HepG2 (cell line): ENCODE data around the gene SYT1. TPM values are rescaled to one million over a fixed set of nuclear protein-coding genes. Genes with fewer than 3 reads are reported as not detected.

ENCODE experiments used
- ATAC-seq: fragments of 200-7000 bp; cut with Tn5 transposase; 3 replicates; pipeline ENCODE4 v1.9.1; 2020; ENCODE audit warnings: mild to moderate bottlenecking, moderate library complexity
- BruUV-seq: library from RNA; stranded (reverse); fragments of 400-500 nt; replicated peaks from 2 replicates; lab custom pipeline; 2021; lab: Mats Ljungman, UMichigan
- CTCF ChIA-PET: fragments of 300-600 bp; formaldehyde crosslinking; extraction: SDS; loops from one replicate; lab custom pipeline; 2021; ENCODE audit warnings: low total read pairs, inconsistent platforms, low intra/inter-chr PET ratio; lab: Yijun Ruan, JAX
- POLR2A ChIA-PET: fragments of 350-600 bp; sonication (Branson Sonifier 250); formaldehyde crosslinking; loops from one replicate; lab custom pipeline; 2020; ENCODE audit warnings: antibody characterized with exemption, inconsistent platforms; lab: Yijun Ruan, JAX
- DNase-seq: peaks from one replicate; pipeline ENCODE4 v3.0.0-alpha.2; 2015; ENCODE audit warnings: low spot score
- FAIRE-seq: peaks from 3 replicates; lab custom pipeline; 2011; peaks lifted over from hg19 to GRCh38; lab: Jason Lieb, UNC
- H2AFZ ChIP-seq: one replicate; pipeline ENCODE4 v1.6.1; 2011; ENCODE audit warnings: low read length, inconsistent platforms
- H3K27ac ChIP-seq: fragments of 300-600 bp; 3 replicates; pipeline ENCODE4 v1.8.0; 2011; ENCODE audit warnings: mixed run types, mild to moderate bottlenecking, mixed read lengths, low read length, inconsistent platforms; ENCODE audit not compliant: insufficient read depth; ENCODE audit errors: extremely low read length
- H3K27me3 ChIP-seq, 2 experiments: fragments of 200-600 bp in 1 of 2; 2 replicates in 1 of 2; 3 replicates in 1 of 2; pipeline versions ENCODE4 v1.6.0 to v1.8.0; 2011; ENCODE audit warnings: low read length in 2 of 2, mild to moderate bottlenecking in 2 of 2, moderate library complexity in 2 of 2, inconsistent platforms in 1 of 2; ENCODE audit not compliant: insufficient read depth in 2 of 2, control insufficient read depth in 1 of 2
- H3K36me3 ChIP-seq, 2 experiments: fragments of 200-600 bp in 1 of 2; replicated peaks in 1 of 2; 2 replicates in 1 of 2; 3 replicates in 1 of 2; pipeline versions ENCODE4 v1.5.1 to v1.8.0; 2011; ENCODE audit warnings: low read length in 2 of 2, inconsistent platforms in 1 of 2; ENCODE audit not compliant: insufficient read depth in 2 of 2, control insufficient read depth in 1 of 2
- H3K4me1 ChIP-seq: 2 replicates; pipeline ENCODE4 v1.5.1; 2012; ENCODE audit warnings: low read length, inconsistent platforms; ENCODE audit not compliant: insufficient read depth
- H3K4me2 ChIP-seq: 2 replicates; pipeline ENCODE4 v1.6.0; 2011; ENCODE audit warnings: low read depth, low read length, inconsistent platforms
- H3K4me3 ChIP-seq, 3 experiments: fragments of 200-600 bp in 1 of 3; sonication (generic), shearing (Covaris generic) in 1 of 3; replicated peaks in 1 of 3; 2 replicates each; pipeline ENCODE4 v1.5.1; 2011 to 2016; ENCODE audit warnings: low read length in 3 of 3, inconsistent platforms in 2 of 3, low read depth in 2 of 3, mild to moderate bottlenecking in 2 of 3, control low read depth in 1 of 3, mixed read lengths in 1 of 3; ENCODE audit not compliant: insufficient read depth in 1 of 3
- H3K79me2 ChIP-seq: one replicate; pipeline ENCODE4 v1.6.1; 2011; ENCODE audit warnings: low read length, inconsistent platforms; ENCODE audit not compliant: insufficient read depth
- H3K9ac ChIP-seq: 2 replicates; pipeline ENCODE4 v1.6.0; 2011; ENCODE audit warnings: mild to moderate bottlenecking, low read depth, low read length, inconsistent platforms; ENCODE audit not compliant: insufficient read depth
- H3K9me3 ChIP-seq: 2 replicates; pipeline ENCODE4 v1.5.1; 2012; ENCODE audit warnings: mild to moderate bottlenecking, low read length
- H4K20me1 ChIP-seq: 2 replicates; pipeline ENCODE4 v1.6.0; 2011; ENCODE audit warnings: inconsistent platforms, mild to moderate bottlenecking, low read length, moderate library complexity; ENCODE audit not compliant: insufficient read depth
- ARID2 ChIP-seq: sonication (generic); formaldehyde crosslinking; IDR thresholded peaks from 2 replicates; pipeline ENCODE4 v1.8.1; 2022; ENCODE audit warnings: mild to moderate bottlenecking, missing genetic modification reagents, borderline replicate concordance
- BATF2 ChIP-seq: sonication (generic); formaldehyde crosslinking; IDR thresholded peaks from 2 replicates; pipeline ENCODE4 v1.8.0; 2022; ENCODE audit warnings: mild to moderate bottlenecking, missing genetic modification reagents, moderate library complexity
- CERS6 ChIP-seq: sonication (generic); formaldehyde crosslinking; IDR thresholded peaks from 2 replicates; pipeline ENCODE4 v1.5.0; 2020; ENCODE audit warnings: missing genetic modification reagents
- SATB2 ChIP-seq: sonication (generic); formaldehyde crosslinking; IDR thresholded peaks from 2 replicates; pipeline ENCODE4 v1.5.0; 2020; ENCODE audit warnings: missing genetic modification reagents
- THYN1 ChIP-seq: sonication (generic); formaldehyde crosslinking; IDR thresholded peaks from 2 replicates; pipeline ENCODE4 v1.8.1; 2023; ENCODE audit warnings: low read depth, mild to moderate bottlenecking, moderate library complexity, missing genetic modification reagents, borderline replicate concordance
- TRIM22 ChIP-seq: fragments of 450-650 bp; IDR thresholded peaks from 2 replicates; pipeline ENCODE4 v1.6.1; 2017
- ZBTB25 ChIP-seq: IDR thresholded peaks from 2 replicates; pipeline ENCODE4 v1.6.1; 2018; ENCODE audit warnings: missing genetic modification reagents
- ZBTB44 ChIP-seq: sonication (generic); formaldehyde crosslinking; IDR thresholded peaks from 2 replicates; pipeline ENCODE4 v1.4.0; 2020; ENCODE audit warnings: missing genetic modification reagents
- ZFP90 ChIP-seq: sonication (generic); formaldehyde crosslinking; IDR thresholded peaks from 2 replicates; pipeline ENCODE4 v1.8.0; 2022; ENCODE audit warnings: missing genetic modification reagents, mild to moderate bottlenecking, inconsistent platforms, borderline replicate concordance
- ZKSCAN8 ChIP-seq: IDR thresholded peaks from 2 replicates; pipeline ENCODE4 v1.6.1; 2016; ENCODE audit warnings: borderline replicate concordance, missing genetic modification reagents, missing compliant biosample characterization
- ZNF513 ChIP-seq: sonication (generic); formaldehyde crosslinking; conservative IDR thresholded peaks from 2 replicates; pipeline ENCODE4 v1.5.0; 2020; ENCODE audit warnings: missing genetic modification reagents
- ZNF550 ChIP-seq: sonication (generic); formaldehyde crosslinking; IDR thresholded peaks from 2 replicates; pipeline ENCODE4 v1.4.0; 2020; ENCODE audit warnings: mild to moderate bottlenecking, missing genetic modification reagents, borderline replicate concordance
- ZNF558 ChIP-seq: sonication (generic); formaldehyde crosslinking; IDR thresholded peaks from 2 replicates; pipeline ENCODE4 v1.9.0; 2022; ENCODE audit warnings: mild to moderate bottlenecking, missing genetic modification reagents, borderline replicate concordance
- in situ Hi-C: cut with HindIII; loops from 2 replicates; pipeline ENCODE4 v1.10.0; 2017; ENCODE audit warnings: low pct_unique_long_range_greater_than_20kb; ENCODE audit not compliant: extremely low pct_ligation_motif_present
- intact Hi-C: fragments of 100-400 bp; cut with micrococcal nuclease; formaldehyde crosslinking; loops from one replicate; pipeline ENCODE4 v1.10.0; 2022; ENCODE audit not compliant: unreplicated experiment
- polyA plus RNA-seq, 8 experiments: library from polyadenylated mRNA; depleted of rRNA in 3 of 8; stranded (reverse) in 7 of 8; unstranded in 1 of 8; fragments of >200 nt; fragmentation: Illumina TruSeq in 4 of 8; extraction: Trizol in 4 of 8; gene quantifications; 2 replicates each; pipeline versions ENCODE4 v1.2.1 to v1.2.3, GENCODE V29; 2011 to 2016; ENCODE audit warnings: low read depth in 4 of 8, missing spikeins in 1 of 8, mixed read lengths in 1 of 8; ENCODE audit not compliant: insufficient read depth in 1 of 8
- total RNA-seq, 5 experiments: library from RNA; depleted of rRNA; stranded (reverse); fragments of >200 nt; fragmentation: Illumina TruSeq; extraction: Trizol; gene quantifications; 2 replicates each; pipeline ENCODE4 v1.2.3, GENCODE V29; 2016; ENCODE audit warnings: low read depth in 1 of 5

SYT1 gene
- total and polyA plus RNA-seq, 2 of the 13 experiments (the other 11 are each of a cell fraction or from before 2014, with no cell fraction given) = not detected

- no peak for FAIRE-seq
- ChIA-PET CTCF (no interaction called here), POLR2A (no interaction called here)
- no peak overlapping the region for H3K27ac ChIP-seq
- H3K79me2 ChIP-seq = no peaks in the 10 kb centered on the region
- no peak for DNase-seq
- H2AFZ ChIP-seq = no peak overlapping the region
- H3K4me3 ChIP-seq = no peak overlapping the region
- no peaks in the 10 kb centered on the region for H3K9me3 ChIP-seq
- no peaks in the 10 kb centered on the region for H4K20me1 ChIP-seq
- BruUV-seq = no TSS peak
- H3K27me3 ChIP-seq = no peaks in the 10 kb centered on the region
- H3K4me2 ChIP-seq = no peak overlapping the region
- no peak overlapping the region for H3K9ac ChIP-seq
- H3K4me1 ChIP-seq = no peaks in the 10 kb centered on the region
- intact Hi-C loops = no loop called here
- ATAC-seq = no peak
- no peak for TF ChIP-seq ZNF550 (CRISPR knock-in tag)
- TF ChIP-seq ZNF558 (CRISPR knock-in tag) = no peak
- TF ChIP-seq ZNF513 (CRISPR knock-in tag) = no peak
- no peak for TF ChIP-seq ZBTB25 (CRISPR knock-in tag)
- TF ChIP-seq BATF2 (CRISPR knock-in tag) = no peak
- no peak for TF ChIP-seq ARID2
- TF ChIP-seq ZBTB44 (CRISPR knock-in tag) = no peak
- no peak for TF ChIP-seq SATB2 (CRISPR knock-in tag)
- TF ChIP-seq CERS6 = no peak
- no peak for TF ChIP-seq ZKSCAN8 (CRISPR knock-in tag)
- TF ChIP-seq TRIM22 = no peak
- TF ChIP-seq ZFP90 (CRISPR knock-in tag) = no peak
- no peak for TF ChIP-seq THYN1 (CRISPR knock-in tag)
- in situ Hi-C loops = no loop called here
- no peaks in the 10 kb centered on the region for H3K36me3 ChIP-seq
Measured at GRCh38 chr12:78970041-78970440, 105.5 kb downstream of the SYT1 start.
